GM18873 (cell line): ENCODE data around the gene NR1H2.
"Not testable (repeated sequence)": the region's sequence is repeated elsewhere in the genome, so short reads cannot be mapped to it uniquely, and the experiment has no call there.

Source experiments
- ATAC-seq: cut with Tn5 transposase; IDR thresholded peaks from one replicate; pipeline ENCODE4 v1.9.1; 2021; ENCODE audit warnings: mild to moderate bottlenecking, moderate library complexity, moderate number of reproducible peaks; ENCODE audit not compliant: unreplicated experiment, low FRiP score

The NR1H2 gene

DNA sequence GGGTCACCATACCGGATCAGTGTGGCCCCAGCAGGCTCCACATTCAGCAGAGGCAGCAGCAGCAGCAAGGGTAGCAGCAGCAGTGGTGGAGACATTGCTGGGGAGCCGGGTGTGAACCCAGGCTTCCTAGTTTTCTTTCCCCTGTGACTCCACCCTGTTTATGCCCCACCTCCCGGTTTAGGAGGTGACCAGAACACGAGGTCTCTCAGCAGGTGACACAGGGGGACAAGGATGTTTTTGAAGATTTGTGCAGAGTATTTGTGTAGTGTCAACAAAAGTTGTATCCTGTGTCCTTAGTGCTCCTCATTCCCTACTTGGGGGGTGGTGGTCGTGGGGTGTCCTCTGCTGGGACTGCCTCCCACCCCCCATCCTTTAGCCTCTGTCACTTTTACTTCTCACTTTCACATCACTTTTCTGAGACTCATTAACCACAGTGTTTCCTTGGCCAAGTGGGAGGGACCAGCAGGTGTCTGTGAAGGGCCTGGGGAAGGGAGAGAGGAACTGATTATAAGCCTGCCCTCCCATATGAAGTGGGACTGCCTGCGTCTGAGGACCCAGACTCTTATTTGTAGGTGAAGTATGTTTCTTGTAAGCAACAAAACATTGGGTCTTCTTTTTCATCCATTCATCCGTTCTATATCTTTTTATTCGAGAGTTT lies 31.5 kb upstream of the NR1H2 start:
- ATAC-seq = no peak

DNA sequence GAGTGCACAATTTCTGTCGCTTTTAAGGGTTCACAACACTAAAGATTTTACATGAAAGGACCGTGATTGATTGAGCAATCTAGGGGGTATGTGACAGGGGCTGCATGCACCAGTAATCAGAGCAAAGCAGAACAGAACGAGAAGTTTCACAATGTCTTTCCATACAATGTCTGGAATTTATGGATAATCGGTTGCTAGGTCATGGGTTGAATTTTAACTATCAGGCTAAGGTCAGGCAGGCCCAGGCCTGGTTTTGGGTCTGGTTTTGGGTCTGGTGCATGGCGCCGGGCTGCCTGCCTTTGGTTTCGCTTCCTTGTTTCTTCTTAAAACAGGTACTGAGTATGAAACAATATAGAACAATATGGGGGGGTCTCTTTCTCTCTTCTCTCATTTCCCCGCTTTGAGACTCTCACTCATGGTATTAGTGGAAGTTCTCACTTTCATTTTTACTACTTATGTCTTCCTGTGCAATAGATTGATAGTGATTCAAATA lies 29.1 kb upstream of the NR1H2 start:
- ATAC-seq = not testable (repeated sequence)

DNA sequence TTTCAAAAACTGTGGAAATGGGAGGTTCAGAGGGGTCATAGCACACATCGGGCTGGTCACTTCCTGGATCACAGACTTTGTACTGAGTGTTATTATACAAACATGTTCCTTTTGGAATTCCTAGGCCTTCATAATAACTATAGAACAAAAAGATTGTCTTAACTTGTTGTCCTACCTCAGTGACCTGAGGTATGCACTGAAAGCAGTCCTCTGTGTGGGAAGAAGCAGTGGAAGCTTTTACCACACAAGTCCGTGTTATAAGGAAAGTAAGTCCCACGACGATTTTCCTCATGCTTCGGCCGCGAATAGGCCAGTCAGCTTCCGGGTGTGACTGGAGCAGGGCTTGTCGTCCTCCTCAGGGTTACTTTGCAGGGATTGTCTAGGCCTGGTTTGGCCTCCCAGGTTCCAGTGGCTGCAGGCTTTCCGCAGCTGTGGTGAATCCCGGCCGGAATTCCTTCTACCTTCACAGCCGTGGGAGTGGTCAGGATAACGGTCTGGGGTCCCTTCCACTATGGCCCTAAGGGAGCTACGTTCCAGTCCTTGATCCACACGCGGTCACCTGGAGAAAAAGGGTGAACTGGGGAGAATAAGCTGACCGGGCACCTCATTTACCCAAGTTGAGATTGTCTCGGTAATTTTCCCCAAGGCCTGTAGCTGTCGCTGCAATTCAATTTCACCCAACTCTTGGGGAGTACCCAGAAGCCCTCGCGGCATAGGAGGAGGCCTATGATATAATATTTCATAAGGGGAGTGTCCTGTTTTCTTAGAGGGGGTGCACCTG lies 26.8 kb upstream of the NR1H2 start:
- no peak for ATAC-seq

DNA sequence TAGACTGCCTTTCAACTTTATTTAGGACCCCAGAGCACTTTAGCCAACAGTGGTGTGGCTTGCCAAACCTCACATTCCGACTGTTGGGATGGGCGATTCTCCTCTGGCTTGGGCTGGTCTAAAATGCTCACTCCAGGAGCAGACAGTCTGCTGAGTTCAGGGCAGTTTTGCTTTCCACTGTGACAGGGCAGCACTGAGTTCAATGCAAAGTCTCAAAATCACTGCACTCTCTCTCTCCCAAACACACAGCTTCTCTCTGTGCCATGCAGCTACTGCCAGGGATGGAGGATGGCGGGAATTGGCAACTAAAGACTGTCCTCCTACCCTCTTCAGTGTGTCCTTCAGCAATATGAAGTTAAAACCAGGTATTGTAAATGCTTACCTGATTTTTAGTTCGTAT lies 24.0 kb upstream of the NR1H2 start:
- ATAC-seq = no peak

DNA sequence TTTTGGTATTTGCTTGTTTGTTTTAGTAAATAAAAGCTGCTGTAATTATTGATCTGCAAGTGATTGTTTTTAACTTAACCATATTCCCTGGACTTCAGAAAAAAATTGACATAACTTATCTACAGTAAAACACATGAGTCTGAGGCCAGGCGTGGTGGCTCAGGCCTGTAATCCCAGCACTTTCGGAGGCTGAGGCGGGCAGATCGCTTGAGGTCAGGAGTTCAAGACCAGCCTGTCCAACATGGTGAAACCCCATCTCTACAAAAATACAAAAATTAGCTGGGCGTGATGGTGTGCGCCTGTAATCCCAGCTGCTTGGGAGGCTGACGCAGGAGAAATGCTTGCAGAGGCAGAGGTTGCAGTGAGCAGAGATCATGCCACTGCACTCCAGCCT lies 22.8 kb upstream of the NR1H2 start:
- ATAC-seq = not testable (repeated sequence)

DNA sequence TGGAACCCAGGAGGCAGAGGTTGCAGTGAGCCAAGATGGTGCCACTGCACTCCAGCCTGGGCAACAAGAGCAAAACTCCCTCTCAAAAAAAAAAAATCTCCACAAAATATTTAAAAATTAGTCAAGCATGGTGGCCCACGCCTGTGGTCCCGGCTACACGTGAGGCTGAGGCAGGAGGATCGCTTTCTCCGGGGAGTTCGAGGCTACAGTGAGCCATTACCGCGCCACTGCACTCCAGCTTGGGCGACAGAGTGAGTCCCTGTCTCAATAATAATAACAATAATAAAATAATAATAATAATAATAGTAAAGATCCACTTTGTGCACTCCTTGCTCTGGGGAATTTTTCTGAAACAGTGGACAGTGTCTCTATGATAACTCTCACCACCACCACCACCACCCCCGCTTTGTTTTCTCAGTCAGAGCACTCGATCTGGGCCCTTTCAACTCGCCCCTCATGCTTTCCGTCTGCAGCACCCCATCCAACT lies 19.5 kb upstream of the NR1H2 start:
- ATAC-seq = no peak

DNA sequence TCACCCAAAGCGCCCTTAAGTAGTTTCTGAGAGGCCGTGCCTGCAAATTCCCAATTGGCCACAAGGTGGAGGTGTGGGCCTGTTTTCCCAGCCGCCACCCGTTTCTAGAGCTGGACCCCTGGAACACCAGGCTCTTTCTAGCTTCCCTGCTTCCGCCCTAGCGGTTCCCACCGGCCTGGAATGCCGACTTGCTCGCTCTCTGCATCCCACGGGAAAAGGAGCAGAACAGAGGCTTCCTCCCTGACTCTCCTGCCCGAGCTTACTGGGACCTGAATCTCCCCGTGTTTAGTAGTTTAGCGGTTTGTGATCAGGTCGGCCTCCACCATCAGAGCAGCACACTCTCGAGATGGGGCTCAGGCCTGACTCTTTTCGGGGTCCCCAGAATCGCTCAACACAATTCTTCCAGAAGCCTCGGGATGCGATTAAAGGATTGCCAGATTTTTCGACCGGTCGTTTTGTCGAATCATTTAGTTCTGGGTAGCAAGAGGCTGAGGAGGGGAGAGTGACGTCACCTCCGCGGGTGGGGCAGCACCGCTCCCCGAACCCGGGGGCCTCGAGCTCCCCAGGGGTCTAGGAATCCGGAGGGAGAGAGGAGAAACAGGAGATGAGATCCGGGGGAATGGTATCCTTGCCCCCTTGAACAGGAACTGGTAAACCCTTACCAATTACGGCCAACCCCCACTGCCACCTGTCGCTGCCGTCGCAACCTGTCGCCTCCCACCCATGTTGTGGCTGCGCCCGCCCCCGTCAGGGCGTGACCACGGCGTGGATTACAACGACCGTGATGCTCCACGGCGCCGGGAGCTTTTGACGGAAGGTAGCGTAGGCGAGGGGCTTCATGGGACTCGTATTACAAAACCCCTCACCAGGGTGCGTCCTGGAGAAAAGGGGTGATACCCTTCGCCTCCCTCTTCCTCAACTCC lies 18.8 kb upstream of the NR1H2 start:
- ATAC-seq = no peak

DNA sequence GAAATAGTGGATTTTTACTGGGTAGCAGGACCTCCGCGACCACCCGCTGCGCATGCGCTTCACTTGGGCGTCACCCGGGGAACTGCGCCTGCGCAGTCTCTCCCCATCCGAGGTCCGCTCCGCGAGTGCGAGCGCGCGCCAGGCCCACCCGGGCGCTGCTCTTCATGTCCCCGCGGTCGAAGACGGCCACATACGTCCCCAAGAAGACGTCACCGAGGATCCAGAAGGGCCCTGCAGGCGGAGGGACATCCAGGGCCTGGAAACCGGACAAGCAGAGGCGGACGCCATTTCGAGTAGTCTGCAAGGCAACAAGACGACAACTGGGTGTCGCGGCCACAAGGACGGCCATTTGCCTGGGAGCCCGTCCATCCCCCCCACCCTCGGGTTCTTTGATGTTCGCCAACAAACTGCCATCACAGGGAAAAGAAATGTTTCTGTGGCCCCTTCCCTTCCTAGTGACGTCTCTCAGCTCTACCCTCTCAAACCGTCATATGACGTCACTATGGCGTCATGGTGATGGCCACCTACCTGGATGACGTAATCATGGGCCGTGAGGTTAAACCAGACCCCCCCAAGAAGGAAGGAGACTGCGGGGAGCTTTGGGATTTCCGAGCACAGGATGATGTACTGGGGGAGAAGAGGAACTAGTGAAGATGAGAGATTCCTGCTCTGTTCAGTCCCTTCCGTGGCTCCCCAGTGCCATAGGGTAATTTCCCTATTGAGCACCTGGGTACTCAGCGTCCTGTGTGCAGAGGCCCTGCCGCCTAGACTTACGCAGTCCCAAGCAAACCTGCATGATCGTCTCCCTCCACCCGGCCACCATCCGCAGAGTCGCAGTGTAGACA lies 17.6 kb upstream of the NR1H2 start:
- no peak for ATAC-seq

DNA sequence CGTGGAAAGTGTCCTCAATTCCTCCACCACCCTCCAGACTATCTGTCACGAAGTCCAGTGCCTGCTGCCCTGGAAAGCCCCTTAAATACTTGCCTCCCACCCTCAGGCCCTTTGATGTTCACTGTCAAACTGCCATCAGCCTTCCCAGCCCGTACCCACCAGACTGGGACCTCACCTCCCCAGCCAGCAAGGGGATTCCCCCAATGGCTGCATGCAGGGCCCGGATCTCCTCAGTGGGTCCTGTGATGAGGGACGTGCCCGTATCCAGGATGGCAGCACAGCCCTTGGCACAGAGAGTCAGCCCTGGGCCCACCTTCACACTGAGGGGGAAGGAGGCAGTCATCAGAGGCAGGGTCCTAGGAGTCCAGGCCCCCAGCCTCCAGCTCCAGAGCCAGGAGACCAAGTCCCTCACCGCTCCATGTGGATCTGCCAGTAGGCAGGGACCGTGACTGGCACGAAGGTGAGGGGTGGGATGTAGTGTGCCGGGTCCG lies 16.9 kb upstream of the NR1H2 start:
- no peak for ATAC-seq

DNA sequence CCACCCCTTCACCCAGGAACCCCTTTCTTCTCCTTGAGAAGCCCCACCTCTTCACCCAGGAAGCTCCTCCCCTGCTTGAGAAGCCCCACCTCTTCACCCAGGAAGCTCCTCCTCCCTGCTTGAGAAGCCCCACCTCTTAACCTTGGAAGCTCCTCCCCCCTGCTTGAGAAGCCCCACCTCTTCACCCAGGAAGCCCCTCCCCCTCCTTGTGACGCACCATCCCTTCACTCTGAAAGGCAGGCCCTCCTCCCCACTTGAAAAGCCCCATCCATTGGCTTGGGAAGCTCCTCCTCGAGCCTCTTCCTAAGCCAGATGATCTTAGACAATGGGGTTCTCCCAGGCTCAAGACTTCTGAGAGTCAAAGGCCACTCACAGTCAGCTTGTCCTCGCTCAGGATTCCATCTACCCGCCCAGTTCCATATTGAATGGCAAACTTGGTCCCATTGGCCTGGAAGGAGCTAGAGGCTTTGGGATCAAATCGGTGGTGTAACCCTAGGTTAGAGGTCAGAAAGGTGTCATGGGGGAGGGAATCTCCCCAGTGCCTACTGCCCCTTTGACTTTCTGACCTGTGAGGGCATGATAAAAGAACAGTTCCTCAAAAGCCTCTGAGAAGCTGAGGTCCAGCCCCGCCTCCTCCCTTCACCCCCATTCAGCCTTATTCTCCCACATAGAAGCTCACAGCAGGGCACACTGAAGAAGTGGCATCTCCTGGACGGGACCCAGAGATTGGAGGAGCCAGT lies 14.8 kb upstream of the NR1H2 start:
- no peak for ATAC-seq

DNA sequence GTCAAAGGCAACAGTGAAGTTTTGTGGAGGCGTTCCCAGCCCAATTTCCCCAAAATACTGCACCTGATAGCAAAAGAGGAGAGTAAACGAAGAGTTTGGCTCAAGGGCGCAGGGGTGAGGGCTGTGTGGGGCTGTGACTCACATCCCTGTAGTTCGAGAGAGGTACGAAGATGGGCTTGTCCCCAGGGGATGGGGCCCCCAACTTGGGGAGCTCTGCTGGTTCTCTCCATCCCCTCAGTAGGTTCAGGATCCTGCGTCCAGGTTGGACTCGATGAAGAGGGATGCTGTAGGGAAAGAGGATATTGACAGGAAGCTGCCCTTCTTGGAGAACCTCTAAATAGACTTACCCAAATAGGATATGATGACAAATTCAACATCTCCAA lies 14.2 kb upstream of the NR1H2 start:
- no peak for ATAC-seq

DNA sequence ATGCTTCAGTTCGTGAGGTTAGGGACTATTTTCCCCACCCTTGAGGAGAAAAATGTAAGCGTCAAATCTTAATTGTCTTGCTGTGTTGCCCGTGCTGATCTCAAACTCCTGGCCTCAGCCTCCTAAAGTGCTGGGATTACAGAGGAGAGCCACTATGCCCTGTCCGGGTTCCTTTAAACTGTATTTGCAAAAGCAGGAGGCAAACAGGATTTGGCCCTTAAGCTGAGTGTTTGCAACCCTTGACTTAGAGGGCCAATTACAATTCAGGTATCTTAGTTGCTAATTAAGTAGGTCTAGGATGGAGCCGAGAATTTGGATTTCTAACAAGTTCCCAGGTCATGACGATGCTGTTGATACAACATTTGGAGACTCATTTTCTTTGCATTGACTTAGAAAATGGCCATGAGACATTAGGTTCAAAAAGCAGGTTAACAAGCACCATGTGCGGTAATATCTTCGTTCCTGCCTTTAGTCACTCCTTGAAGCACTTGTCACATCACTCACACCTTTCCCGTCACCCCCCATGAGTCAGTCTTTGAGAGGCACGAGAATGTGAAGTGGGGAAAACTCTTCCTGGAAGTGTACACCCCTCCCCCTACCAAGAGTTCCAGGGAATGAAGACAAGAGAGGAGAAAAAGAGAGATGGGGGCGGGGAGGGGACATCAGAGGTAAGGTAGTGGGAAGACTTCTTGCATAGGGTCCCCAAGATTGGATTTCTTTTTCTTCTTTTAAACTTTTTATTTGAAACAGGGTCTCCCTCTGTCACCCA lies 13.4 kb upstream of the NR1H2 start:
- no peak for ATAC-seq

DNA sequence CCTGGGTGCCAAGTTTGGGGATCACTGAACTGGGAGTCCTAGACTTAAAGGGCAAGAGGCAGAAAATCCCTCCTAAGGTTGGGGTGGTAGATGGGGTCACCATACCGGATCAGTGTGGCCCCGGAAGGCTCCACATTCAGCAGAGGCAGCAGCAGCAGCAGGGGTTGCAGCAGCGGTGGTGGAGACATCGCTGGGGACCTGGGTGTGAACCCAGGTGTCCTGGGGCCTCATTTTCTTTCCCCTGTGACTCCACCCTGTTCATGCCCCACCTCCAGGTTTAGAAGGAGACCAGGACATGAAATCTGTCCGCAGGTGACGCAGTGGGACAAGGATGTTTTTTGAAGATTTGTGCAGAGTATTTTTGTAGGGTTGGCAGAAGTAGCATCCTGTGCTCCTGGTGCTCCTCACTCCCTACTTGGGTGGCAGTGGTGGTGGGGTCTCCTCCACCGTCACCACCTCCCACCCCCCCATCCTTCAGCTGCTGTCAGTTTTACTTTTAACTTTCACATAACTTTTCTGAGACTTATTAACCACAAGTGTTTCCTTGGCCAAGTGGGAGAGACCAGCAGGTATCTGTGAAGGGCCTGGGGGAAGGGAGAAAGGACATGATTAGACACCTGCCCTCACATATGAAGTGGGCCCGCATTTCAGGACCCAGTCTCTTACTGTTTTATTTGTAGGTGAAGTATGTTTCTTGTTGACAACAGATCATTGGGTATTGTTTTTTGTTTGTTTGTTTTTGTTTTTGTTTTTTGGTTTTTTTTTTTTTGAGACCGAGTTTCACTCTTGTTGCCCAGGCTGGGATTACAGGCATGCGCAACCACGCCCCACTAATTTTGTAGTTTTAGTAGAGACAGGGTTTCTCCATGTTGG lies 10.6 kb upstream of the NR1H2 start, which contains the start of gene NAPSA:
TSS of gene NAPSA (minus strand) at position 206 of the 873 bp plus-strand sequence. CDS start at position 188, 18 bp downstream.
- ATAC-seq = no peak

DNA sequence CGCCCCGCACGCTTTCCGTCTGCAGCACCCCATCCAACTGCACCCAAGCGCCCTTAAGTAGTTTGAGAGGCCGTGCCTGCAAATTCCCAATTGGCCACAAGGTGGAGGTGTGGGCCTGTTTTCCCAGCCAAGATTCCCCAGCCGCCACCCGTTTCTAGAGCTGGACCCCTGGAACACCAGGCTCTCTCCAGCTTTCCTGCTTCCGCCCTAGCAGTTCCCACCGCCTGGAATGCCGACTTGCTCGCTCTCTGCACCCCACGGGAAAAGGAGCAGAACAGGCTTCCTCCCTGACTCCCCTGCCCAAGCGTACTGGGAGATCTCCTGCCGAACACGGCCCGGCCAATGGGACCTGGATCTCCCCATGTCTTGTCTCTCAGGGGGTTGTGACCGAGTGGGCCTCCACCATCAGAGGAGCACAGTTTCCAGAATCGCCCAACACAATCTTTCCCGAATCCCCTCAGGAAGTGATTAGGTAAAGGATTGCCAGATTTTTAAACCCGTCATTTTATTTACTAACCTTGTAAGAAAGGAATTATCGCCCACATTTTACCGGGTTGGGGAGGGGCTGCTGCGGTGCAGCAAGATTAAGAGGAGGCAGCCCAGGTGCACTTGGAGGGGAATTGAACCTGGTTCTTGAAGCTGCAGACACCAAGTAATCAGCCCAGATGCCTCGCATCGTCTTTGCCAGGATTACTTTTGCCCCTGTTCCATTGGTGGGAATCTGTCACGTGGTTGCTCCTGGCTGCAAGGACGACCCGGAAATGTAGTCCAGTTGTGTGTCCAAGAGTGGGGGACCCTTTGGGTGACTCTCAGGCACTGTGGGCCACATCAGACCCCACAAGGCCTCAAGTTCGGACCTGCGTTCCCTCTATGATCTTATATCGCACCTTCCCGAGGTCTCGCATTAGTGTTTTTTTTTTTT lies 7.3 kb upstream of the NR1H2 start:
- no peak for ATAC-seq

DNA sequence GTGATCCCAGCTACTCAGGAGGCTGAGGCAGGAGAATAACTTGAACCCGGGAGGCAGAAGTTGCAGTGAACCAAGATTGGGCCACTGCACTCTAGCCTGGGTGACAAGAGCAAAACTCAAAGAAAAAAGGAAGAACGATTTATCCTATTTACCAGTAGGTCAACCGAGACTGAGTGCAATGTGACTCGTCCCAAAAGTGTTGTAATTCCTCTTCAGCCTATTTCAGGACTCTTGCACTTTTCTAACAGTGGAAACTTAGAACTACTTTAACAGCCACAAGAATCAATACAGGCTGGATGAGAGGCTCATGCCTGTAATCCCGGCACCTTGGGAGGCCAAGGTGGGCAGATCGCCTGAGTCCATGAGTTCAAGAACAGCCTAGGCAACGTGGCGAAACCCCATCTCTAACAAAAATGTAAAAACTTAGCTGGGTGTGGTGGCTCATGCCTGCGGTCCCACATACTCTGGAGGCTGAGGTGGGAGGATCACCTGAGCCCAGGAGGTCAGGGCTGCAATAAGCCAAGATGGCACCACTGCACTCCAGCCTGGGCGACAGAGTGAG lies 4.3 kb upstream of the NR1H2 start:
- ATAC-seq = no peak

DNA sequence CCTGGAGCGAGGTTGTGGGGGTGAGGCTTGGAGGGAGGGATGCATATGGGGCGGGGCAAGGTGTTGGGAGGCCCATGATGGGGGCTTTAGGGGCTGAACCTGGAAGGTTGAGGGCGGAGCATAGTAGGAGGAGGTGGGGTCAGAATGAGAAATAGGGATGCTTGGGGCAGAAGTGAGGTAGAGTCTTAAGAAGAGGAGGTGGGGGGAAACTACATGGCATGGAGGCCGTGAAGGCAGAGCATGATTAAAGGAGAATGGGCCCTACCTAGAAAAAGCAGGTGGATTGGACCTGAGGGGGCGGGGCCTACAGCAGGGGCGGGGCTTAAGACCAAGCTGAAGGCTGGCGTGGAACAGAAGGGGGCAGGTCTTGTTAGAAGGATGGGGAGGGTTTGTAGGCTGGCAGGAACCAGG lies 799 bp downstream of the NR1H2 start:
- no peak for ATAC-seq
